GM21529 (cell line): ENCODE data around the gene TNN.
"Not testable (repeated sequence)": the region's sequence is repeated elsewhere in the genome, so short reads cannot be mapped to it uniquely, and the experiment has no call there.

Source experiments
- ATAC-seq: cut with Tn5 transposase; IDR thresholded peaks from one replicate; pipeline ENCODE4 v1.9.1; 2021; ENCODE audit not compliant: unreplicated experiment

Gene TNN

DNA sequence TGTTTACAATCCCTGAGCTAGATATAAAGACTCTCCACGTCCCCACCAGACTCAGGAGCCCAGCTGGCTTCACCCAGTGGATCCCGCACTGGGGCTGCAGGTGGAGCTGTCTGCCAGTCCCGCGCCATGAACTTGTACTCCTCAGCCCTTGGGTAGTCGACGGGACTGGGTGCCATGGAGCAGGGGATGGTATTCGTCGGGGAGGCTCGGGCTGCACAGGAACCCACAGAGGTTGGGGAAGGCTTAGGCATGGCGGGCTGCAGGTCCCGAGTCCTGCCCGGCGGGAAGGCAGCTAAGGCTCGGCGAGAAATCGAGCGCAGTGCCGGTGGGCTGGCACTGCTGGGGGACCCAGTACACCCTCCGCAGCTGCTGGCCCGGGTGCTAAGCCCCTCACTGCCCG lies 34.5 kb downstream of the TNN start:
- ATAC-seq: not testable (repeated sequence)

DNA sequence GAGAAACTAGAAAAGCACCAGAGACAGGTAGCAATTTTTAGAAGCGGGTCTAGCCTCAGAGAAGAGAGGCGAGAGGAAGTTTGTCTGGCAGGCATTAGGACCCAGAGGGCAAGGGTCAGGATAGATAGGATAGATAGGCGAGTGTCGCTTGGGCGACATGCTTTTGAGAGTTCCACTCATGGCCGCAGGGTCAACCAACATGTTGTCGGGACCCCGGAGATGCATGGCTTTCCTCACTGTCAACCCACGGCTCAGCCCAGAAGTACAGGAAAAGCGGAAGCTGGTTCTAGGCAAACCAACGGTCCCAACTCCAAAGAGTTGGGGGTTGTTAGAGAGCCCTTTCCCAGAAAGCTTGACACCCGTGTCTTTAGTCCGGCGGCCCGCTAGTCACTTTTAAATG lies 38.9 kb downstream of the TNN start:
- ATAC-seq: not testable (repeated sequence)

DNA sequence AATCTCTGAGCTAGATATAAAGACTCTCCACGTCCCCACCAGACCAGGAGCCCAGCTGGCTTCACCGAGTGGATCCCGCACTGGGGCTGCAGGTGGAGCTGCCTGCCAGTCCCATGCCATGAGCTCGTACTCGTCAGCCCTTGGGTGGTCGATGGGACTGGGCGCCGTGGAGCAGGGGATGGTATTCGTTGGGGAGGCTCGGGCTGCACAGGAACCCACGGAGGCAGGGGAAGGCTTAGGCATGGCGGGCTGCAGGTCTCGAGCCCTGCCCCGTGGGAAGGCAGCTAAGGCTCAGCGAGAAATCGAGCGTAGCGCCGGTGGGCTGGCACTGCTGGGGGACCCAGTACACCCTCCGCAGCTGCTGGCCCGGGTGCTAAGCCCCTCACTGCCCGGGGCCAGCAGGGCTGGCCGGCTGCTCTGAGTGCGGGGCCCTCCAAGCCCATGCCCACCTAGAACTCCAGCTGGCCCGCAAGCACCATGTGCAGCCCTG lies 40.7 kb downstream of the TNN start:
- ATAC-seq: not testable (repeated sequence)

DNA sequence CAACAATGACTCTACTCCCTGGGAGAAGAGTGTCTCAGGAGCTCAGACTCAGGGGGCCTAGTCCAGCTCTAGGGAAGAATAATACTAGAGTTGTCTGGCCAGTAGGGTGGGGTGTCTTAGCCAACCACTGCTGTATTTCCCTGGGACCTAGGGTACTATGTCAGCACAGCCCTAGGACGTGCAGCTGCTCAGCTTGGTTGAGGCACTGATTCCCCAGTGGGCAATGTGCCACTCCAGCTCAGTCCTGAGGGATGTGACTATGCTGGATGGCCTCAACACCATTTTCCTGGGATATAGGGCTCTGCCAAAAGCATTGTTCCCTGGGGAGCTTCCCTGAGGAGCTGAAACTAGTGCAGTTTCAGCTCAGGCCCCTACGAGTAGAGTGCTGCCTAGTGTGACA lies 47.4 kb downstream of the TNN start:
- no peak for ATAC-seq

DNA sequence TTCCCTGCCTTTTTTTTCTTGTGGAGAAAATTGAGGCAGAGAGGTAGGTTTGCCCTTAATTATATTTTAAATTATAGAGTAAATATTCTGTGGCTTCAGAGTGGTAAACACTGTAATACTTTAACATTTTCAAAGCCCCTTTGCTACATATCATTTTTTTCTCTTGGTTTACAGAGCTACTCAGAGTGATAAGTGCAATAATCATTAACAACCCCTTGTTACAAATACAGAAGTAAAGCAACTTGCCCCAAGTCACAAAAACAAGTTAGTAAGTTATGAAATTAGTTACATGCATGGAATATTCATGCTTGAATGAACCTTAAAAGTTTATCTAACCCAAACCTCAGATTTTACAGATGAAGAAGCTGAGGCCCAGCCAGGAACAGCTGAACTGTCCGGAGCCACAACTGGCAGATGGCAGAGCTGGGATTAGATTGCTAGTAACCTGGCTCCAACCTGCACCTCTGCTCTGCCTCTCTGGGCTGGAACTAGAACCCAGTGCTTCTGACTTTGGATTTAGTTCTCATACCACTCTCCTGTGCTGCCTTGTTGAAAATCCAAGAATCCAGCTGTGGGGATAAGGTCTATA lies 48.7 kb downstream of the TNN start:
- ATAC-seq: no peak

DNA sequence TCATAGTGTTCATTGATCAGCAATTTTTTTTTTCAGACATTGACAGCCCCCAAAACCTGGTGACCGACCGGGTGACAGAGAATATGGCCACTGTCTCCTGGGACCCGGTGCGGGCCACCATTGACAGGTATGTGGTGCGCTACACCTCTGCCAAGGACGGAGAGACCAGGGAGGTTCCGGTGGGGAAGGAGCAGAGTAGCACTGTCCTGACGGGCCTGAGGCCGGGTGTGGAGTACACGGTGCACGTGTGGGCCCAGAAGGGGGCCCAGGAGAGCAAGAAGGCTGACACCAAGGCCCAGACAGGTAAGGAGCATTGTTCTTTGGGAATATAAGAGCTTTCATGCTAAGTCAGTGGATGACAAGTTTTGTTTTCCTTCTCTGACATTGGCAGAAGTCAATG lies 49.3 kb downstream of the TNN start:
- no peak for ATAC-seq

DNA sequence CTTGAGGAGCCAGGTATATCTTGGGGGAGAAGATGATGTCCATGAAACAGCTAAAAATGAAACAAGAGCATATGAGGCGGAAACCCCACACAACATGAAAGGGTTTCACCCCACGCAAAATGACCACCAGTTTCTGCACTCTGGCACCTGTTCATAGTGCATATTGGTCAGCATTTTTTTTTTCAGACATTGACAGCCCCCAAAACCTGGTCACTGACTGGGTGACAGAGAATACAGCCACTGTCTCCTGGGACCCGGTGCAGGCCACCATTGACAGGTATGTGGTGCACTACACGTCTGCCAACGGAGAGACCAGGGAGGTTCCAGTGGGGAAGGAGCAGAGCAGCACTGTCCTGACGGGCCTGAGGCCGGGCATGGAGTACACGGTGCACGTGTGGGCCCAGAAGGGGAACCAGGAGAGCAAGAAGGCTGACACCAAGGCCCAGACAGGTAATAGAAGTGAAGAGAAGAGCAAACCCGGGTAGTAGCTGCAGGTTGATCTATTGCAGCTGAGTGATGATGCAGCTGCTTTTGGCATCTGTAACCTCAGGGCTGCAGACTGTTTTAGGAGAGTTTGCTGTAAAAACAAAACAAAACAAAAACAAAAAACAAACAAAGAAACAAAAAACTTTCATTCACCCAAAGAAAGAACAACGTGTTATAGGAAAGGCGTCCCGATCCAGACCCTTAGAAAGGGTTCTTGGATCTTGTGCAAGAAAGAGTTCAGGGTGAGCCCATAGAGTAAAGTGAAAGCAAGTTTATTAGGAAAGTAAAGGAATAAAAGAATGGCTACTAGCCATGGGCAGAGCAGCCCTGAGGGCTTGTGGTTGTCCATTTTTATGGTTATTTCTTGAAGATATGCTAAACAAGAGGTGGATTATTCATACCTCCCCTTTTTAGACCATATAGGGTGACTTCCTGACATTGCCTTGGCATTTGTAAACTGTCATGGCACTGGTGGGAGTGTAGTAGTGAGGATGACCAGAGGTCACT lies 51.0 kb downstream of the TNN start:
- no peak for ATAC-seq

DNA sequence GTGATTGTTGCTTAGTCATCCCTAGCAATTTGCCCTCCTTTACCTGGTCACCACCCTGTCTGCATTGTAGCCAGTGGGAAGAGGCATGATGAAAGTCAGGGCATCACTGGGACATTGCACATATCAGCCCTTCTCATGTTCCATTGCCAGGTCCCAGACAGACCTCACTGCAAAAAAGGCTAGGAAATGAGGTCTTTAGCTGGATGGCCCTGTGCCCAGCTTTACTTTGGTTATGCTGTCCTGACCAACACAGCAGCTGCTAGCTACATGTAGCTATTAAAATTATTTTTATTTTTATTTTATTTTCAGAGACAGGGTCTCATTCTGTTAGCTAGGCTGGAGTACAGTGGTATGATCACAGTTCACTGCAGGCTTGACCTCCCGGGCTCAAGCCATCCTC lies 52.9 kb downstream of the TNN start:
- ATAC-seq: no peak

DNA sequence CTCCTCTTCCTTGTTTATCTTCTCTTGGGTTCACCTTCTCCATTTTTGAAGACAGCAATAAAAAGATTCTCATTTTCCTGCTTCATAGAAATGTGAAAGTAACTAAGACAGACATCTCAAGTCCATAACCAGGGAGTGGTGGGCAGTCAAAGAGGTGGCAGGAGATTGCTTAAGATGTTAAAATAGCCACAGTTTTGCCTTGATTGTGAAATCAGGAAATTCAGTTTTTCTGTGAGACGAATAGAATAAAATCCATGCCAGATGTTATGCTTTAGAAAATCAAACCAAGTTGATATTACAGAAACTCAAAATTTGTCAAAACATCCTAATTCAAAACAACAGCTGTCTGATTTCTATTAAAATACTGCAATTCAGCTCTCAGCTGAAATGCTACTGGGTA lies 57.2 kb downstream of the TNN start:
- no peak for ATAC-seq

DNA sequence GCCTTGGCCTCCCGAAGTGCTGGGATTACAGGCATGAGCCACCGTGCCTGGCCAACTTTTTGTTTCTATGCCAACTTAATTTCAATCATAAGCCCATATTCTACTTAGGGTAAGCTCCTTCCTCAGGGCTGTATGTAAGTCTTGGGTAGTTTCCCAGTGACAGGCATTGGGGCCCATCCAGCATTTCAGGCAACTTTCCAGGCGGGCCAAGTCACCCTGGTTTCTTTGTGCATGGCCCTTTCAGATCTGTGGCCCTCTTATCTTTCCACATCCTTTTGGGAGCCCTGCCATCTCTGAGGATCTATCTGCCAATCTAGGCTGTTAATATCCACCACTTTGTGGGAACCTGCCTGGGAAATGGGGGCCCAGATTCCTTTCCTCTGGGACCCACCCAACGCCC lies 58.7 kb downstream of the TNN start:
- no peak for ATAC-seq

DNA sequence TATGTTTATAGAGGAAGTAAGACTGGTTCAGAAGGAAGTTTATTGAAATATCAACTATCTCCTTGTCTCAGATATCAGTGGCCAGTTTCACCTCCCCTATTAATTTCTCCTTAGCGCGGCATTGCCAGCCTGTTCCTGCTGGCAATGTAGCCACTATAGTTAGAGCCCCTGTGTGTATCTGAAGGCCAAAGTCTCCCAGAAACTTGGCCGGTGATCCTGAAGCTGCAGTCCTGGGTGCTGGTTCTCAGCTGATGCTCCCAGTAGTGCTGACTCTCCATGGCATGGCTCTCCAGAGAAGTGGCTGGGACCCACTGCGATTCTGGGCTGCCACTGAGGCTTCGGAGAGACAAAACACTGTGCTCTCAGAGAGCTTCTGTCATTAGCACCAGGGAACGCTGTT lies 59.9 kb downstream of the TNN start:
- no peak for ATAC-seq

DNA sequence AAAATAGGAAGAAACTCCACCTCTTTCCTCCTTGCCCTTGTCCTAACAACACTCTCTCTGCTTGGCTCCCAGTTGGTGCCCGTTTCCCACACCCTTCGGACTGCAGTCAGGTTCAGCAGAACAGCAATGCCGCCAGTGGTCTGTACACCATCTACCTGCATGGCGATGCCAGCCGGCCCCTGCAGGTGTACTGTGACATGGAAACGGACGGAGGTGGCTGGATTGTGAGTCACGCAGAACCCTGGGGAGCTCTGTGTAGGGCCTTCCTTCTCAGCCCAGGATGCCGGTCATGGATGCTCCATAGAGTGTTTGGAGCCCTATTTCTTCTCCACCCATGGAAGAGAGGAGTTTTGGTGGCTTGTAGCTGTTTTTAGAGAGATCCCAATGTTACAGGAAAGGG lies 60.9 kb downstream of the TNN start:
- no peak for ATAC-seq

DNA sequence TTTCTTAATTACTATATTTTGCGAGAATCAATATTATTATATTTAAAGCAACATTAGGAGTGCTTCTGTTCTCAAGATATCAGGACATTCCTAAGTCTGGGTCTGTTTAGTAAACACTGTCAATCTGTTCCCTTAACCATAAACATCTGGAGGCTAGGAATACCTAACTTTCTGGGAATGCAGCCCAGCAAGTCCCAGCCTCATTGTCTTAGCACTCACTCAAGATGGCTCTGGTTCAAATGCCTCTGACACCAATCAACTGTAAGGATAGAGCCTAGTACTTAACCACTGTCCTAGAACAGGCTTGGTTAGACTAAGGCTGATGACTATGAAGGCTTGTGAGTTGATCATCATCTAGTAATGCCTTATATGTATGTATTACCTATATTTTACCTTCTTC lies 61.5 kb downstream of the TNN start:
- ATAC-seq: no peak

DNA sequence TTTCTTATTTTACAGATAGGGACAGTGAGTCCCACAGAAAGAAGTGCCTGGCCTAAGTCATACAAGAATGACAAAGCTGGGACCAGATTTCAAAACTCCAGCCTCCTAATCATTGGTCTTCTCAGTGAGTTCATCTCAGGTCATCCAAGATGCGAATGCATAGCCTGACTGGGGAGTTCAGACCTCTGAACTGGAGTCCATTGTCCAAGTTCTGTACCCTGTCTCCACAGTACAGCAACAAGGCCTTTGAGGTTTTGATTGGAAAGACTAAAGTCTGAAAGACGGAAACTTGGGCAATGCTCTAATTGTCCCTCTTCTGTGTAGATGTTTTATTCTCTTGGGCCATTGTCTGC lies 62.0 kb downstream of the TNN start:
- ATAC-seq: no peak

DNA sequence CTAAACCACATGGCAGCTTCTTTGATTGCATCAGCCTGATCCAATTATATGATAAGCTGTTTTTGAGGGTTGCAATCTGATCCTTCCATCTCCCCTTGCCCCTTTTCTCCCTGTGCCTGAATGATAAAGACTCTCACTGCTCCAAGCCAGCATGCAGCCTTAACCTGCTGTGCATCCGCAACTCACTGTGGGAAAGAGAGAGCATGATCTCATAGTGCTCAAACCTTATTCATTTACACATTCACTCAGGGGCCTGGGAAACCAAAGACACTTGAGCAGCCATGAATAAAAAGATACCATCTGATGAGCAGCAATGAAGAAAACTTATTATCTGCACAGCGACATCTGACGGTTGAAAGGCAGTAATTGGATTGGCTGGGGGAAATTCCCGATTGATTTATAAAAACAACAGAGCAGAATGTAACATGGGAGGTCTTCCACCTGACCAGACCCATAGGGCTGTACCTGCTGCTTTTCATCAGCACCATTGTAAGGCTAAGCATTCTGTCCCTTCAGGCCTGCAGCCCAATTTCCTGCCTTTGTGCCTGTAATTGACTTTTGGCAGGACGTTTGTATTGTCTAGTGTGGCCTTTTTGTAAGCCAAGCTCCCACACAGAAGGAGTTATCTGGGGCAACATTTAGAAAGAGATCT lies 62.5 kb downstream of the TNN start:
- ATAC-seq: no peak

DNA sequence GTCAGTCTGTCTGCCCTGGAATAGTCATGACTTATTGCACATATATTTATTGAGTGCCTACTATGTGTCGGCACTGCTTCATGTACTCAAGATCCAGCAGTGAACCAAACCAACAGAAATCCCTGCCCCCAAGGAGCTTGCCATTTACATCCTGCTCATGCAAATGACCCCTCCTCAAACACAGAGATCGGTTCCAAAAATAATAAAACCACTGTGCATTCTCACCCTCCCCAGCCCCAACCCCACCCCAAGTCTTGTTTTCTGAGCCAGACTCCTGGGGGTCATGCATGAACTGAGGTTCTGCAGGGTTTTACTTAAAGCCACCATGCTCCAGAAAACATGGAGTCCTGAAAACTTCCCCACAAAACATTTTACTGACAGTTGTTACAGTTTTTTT lies 63.0 kb downstream of the TNN start:
- no peak for ATAC-seq

DNA sequence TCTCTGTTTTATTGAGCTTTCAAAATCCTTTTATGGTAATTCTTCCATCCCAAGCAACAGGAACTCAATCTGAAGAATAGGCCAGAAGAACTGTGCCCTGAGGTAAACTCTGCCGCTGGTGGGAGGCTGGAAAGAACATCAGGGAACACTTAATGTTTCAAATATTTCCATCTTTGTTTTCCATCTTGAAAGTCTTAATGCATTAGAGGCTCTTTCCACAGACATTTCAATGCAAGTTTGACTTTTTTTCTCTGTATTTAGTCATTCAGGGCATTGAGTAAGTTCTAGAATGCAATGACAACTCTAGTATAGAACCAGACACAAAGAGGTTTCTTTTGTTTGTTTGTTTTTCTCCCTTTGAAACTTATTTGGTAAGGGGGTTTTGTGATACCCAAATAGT lies 63.5 kb downstream of the TNN start:
- no peak for ATAC-seq

DNA sequence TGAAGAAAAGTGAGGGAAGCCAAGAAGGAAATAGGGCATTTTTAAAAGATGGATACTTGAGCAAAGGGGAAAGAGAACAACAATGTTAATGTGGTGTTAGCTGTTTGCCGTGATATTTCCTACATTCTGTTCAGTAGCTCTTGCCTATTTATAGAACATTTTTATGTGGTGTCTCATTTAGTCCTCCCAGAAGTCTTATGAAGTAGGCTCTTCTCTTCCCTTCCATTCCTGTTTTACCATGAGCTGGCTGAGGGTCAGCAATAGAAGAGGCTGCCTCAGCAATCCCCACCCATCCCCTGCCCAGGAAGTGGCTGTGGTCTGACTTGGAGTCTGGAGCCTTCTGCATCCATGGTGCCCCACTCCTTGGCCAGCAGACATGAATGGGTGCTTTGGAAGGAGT lies 64.8 kb downstream of the TNN start:
- no peak for ATAC-seq

DNA sequence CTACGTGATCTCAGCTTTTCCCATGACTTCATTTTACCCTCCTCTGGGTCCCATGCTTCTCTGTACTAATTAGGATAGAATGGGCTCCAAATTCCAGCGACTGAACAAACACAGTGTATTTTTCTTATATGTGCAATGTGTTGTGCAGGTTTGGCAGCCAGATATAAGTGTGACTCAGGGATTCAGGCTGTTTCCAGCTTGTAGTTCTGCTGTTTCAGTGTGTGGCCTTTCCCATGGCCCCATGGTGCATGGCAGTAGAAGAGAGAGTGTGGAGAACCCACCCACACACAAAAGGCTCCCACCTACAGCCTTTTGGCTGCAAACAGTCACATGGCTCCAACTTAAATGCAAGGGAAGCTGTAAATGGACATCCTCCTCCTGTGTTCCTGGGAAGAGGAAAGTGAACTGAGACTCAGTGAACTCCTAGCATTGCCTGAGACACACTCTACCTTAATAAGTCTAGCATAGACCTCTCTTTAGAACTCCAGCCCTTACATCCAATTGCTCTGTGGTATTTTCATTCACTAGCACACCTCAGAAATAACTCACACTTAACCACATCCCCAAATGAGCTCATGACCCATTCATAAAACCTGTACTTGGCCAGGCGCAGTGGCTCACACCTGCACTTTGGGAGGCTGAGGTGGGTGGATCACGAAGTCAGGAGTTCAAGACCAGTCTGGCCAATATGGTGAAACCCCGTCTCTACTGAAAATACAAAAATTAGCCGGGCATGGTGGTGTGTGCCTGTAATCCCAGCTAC lies 66.2 kb downstream of the TNN start:
- peak; percentile 50 for ATAC-seq

DNA sequence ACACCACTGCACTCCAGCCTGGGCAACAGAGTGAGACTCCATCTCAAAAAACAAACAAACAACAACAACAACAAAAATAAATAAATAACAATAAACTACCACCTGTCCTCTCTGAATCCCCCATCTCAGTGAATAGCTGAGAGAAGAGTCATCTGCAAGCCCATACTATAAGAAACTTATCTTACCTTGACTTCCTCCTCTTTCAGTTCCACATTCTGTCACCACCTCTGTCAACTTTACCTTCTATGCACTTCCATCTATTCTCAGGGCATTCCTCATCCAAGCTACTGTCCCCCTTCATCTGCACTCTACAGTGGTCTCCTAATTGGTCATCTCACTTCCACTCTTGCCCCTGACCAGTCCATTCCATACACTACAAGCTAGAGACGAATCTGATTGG lies 66.9 kb downstream of the TNN start:
- ATAC-seq: no peak

DNA sequence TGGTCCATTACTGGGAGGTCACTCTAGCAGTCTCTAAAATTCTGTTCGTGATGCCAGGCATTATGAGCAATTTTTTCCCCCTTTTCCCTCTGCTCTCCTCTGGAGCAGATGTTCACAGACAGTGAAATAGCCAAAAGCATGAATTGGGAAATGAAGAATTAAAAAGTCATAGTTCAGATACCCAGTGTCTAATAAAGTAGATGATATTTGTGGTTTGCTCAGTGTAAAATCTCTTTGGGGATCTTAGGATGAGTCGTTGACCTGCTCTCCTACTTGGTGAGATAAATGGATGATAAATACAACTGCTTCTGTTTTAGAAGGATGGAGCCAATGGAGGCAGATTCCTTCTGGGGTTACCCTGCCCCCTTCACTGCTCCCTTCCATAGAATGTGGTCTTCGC lies 68.6 kb downstream of the TNN start:
- no peak for ATAC-seq
